ENCODE results near the gene CBFA2T2. TPM values are rescaled to one million over a fixed set of nuclear protein-coding genes. Genes with fewer than 3 reads are reported as not detected.

Gene CBFA2T2
- total RNA-seq, 1 donor, result 5.6 TPM

DNA sequence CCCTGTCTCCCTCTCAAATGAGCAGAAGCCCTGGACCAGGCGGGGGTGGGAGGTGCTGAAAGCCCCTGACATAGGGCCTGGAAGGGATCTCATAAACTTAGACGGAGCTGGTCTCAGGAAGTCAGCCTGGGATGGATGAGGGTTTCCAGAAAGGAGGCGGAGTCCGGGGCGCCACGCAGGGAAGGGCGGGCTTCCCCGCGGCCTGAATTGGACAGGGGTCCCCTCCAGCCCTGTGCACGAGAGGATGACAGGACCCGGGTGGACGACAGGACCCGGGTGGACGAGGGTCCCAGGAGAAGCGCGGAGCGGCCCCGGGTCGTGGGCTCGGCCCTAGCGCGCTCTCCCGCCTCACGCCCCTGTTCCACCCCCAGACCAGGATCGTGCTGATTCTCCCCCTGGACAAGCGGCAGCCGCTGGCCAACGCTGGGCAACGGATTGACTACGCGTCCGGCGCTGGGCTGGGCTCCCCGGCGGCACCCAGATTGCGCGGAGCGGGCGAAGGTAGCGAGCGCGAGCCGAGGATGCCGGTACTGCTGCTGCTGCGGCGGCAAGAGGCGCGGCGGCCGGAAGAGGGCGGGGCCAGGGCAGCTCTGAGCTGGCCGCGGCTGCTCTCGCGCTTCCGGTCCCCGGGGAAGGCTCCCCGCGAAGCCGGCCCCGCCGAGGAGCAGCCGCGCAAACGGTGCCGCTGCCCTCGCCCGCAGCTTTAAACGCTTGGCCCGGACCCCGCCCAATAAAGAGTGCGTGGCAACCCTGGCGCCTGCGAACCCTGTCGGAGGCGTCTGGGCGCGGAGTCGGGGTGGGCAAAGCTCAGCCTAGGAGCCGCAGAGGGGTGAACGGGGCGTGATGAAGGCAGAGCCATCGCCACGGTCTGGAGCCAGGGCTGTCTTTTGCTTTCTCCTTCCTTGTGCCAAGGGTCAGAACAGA, 173.5 kb downstream of the CBFA2T2 start:
- TF ChIP-seq CTCF (IDR thresholded peaks at IDR 0.05; ENCODE audit: insufficient read depth, low read depth, low read length), result no peak
- peak overlapping the region; percentile 83 for H3K4me3 ChIP-seq (ENCODE audit: low read depth, low read length)
- DNase-seq (ENCODE audit: low read depth), result peak; percentile 72

GRCh38 chr20:33664085-33664761, 174.3 kb downstream of the CBFA2T2 start:
- DNase-seq (ENCODE audit: low read depth), result no peak
- TF ChIP-seq CTCF (IDR thresholded peaks at IDR 0.05; ENCODE audit: insufficient read depth, low read depth, low read length), result no peak
- H3K4me3 ChIP-seq (ENCODE audit: low read depth, low read length), result peak overlapping the region; percentile 83

DNA sequence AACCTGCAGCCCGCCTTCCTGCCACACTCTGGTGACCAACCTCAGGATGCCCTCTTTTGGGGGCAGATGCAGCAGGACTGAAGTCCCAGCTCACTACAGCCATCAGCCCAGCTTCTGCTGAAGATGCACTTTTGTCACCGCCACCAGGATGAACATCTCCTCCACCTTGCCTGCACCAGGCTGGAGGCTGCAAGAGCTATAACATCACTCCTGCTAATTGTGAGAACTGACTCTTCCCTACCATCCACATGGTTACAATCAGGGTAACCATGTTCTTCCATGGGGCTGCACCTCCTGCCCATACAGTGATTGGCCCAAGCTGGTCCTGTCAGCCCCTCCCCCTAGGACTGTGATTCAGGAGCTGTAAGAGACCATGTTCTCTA, 174.9 kb downstream of the CBFA2T2 start:
- TF ChIP-seq CTCF (IDR thresholded peaks at IDR 0.05; ENCODE audit: insufficient read depth, low read depth, low read length), result no peak
- H3K4me3 ChIP-seq (ENCODE audit: low read depth, low read length), result no peak overlapping the region
- no peak for DNase-seq (ENCODE audit: low read depth)

DNA sequence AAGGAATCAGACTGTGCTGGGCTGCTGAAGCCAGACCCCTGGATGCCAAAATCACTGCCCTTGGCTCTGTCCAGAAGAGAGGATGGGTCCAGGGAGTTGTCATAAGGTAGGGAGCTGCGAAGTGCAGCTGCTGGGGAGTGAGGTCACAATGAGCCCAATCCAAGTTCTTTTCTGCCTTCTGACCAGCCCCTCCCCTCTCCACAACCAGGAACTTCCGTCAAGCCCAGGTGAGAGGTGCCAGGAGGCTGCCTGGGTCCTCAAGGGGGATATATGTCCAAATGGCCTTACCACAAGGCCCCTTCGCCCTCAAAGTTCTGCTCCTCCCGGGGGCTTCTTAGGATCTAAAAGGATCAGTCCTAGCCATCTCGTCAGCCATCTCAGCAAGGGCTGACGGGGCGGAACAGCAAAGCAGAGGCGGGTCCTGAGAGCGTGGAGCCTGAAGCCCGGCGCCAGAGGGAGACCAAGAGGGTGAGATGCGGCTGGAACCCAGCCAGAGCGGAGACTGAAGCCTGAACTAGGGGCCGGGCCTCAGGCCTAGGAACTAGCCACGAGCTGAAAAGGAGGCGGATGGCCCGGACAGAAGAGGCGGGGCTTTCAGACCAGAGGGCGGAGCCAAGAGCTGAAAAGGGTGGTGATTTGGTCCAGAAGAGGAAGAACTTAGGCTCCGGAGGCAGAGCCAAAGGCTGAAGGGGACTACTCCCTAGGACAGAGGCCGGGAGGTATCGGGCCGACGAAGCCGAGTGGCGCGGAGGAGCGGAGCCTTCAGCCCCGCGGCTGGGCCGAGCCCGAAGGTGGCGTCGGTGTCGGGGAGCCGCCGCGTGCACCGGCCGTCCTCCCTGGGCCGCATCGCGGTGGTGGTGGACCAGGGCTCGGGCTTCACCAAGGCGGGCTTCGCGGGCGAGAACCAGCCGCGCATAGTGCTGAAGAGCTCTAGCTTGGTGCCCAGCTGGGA, 176.7 kb downstream of the CBFA2T2 start, which contains the start of gene ACTL10:
ACTL10 (plus strand) TSS at position 651 of the 952 bp plus-strand sequence. CDS start 555 bp downstream, outside the sequence.
- peak; percentile 33 for TF ChIP-seq CTCF (IDR thresholded peaks at IDR 0.05; ENCODE audit: insufficient read depth, low read depth, low read length)
- peak; percentile 97 for DNase-seq (ENCODE audit: low read depth)
- peak within 1 kb of the TSS; percentile 50 for H3K4me3 ChIP-seq (ENCODE audit: low read depth, low read length)

DNA sequence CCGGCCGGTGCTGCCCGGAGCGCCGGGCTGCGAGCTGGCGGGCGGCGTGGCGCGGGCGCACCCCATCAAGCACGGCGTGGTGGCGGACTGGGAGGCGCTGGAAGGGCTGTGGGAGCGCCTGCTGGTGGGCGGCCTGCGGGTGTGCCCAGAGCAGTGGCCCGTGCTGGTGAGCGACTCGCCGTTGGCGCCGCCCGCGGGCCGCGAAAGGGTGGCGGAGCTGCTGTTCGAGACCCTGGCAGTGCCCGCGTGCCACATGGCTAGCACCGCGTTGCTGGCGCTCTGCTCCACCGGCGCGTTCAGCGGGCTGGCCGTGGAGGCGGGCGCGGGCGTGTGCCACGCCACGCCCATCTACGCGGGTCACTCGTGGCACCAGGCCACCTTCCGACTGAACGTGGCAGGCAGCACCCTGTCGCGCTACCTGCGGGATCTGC, 177.4 kb downstream of the CBFA2T2 start:
- no peak for TF ChIP-seq CTCF (IDR thresholded peaks at IDR 0.05; ENCODE audit: insufficient read depth, low read depth, low read length)
- H3K4me3 ChIP-seq (ENCODE audit: low read depth, low read length), result peak overlapping the region; percentile 50
- DNase-seq (ENCODE audit: low read depth), result no peak

All from fibroblast of villous mesenchyme (primary cell).